Measurements from ENCODE around the gene MYH14.

DNA sequence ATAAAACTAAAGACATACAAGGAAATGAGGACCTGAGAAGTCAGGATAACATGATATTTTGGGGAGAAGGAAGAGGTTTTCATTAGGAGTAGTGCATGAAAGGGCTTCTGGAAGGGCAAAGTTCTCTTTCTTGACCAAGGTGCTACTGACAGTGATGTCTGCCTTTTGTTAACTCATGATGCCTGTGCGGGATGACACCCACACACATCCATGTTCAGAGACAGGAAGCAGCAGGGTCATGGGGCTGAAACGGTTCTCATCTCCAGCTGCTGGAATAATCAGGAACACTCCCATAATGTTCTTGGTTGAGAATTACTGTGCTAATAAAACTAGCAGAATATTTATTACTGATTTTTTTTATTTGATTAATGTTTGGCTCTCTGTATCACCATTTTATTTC, 96.6 kb downstream of the MYH14 start:
- no peak for TF ChIP-seq EZH2phosphoT487 (IDR thresholded peaks at IDR 0.05; ENCODE audit: low read depth)
- TF ChIP-seq CTCF (IDR thresholded peaks at IDR 0.05; ENCODE audit: low read depth, low read length): no peak
